ENCODE data around the gene CCDC154.

CCDC154 gene

DNA sequence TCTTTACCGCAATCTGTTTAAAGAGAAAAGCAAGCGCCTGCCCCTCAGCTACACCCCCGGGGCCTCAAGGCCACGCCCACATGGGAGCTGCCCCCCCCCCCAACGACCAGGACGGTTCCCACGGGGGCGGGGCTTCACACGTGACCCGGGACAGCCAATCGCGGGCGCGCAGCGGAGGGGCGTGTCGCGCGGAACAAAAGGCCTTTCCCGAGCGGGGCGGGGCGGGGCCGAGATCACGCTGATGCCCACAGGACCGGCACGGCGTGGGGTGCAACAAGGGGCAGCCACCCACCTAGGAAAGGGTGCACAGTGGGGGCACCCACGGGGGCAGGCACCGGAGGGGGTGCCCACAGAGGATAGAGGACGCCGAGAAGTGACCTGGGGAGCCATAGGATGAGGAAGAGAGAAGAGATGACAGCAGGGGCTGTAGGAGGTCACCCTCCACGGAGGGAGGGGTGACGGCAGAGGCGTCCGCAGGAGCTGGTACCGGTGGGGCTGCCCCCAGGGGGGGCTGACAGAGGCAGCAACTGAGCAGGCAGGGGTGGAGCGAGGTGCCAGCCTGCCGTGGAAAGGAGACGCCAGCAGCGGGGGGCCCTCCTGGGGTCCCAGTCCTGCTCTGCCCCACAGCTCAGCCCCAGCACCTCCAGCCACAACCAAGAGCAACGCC is 36.1 kb downstream of the CCDC154 start (continued):
- TF ChIP-seq KLF1 (tag by site-specific recombination; IDR thresholded peaks at IDR 0.05) = peak; percentile 88
- peak; percentile 100 for TF ChIP-seq ZIC2 (tag by site-specific recombination; IDR thresholded peaks at IDR 0.05)
- TF ChIP-seq, protein P1, sequence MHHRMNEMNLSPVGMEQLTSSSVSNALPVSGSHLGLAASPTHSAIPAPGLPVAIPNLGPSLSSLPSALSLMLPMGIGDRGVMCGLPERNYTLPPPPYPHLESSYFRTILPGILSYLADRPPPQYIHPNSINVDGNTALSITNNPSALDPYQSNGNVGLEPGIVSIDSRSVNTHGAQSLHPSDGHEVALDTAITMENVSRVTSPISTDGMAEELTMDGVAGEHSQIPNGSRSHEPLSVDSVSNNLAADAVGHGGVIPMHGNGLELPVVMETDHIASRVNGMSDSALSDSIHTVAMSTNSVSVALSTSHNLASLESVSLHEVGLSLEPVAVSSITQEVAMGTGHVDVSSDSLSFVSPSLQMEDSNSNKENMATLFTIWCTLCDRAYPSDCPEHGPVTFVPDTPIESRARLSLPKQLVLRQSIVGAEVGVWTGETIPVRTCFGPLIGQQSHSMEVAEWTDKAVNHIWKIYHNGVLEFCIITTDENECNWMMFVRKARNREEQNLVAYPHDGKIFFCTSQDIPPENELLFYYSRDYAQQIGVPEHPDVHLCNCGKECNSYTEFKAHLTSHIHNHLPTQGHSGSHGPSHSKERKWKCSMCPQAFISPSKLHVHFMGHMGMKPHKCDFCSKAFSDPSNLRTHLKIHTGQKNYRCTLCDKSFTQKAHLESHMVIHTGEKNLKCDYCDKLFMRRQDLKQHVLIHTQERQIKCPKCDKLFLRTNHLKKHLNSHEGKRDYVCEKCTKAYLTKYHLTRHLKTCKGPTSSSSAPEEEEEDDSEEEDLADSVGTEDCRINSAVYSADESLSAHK (tag by site-specific recombination; IDR thresholded peaks at IDR 0.05) = no peak
- TF ChIP-seq, protein P2, sequence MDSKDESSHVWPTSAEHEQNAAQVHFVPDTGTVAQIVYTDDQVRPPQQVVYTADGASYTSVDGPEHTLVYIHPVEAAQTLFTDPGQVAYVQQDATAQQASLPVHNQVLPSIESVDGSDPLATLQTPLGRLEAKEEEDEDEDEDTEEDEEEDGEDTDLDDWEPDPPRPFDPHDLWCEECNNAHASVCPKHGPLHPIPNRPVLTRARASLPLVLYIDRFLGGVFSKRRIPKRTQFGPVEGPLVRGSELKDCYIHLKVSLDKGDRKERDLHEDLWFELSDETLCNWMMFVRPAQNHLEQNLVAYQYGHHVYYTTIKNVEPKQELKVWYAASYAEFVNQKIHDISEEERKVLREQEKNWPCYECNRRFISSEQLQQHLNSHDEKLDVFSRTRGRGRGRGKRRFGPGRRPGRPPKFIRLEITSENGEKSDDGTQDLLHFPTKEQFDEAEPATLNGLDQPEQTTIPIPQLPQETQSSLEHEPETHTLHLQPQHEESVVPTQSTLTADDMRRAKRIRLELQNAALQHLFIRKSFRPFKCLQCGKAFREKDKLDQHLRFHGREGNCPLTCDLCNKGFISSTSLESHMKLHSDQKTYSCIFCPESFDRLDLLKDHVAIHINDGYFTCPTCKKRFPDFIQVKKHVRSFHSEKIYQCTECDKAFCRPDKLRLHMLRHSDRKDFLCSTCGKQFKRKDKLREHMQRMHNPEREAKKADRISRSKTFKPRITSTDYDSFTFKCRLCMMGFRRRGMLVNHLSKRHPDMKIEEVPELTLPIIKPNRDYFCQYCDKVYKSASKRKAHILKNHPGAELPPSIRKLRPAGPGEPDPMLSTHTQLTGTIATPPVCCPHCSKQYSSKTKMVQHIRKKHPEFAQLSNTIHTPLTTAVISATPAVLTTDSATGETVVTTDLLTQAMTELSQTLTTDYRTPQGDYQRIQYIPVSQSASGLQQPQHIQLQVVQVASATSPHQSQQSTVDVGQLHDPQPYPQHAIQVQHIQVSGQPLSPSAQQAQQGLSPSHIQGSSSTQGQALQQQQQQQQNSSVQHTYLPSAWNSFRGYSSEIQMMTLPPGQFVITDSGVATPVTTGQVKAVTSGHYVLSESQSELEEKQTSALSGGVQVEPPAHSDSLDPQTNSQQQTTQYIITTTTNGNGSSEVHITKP (tag by site-specific recombination; IDR thresholded peaks at IDR 0.05) = no peak
- no peak for TF ChIP-seq ZBTB17 (tag by site-specific recombination; IDR thresholded peaks at IDR 0.05)
- TF ChIP-seq IKZF3 (tag by site-specific recombination; IDR thresholded peaks at IDR 0.05) = no peak
- TF ChIP-seq ZEB2 (tag by site-specific recombination; IDR thresholded peaks at IDR 0.05) = 0 out of 2 replicates have a peak, but pooled peaks have one; percentile 17
- TF ChIP-seq ZNF211 (tag by site-specific recombination; IDR thresholded peaks at IDR 0.05; ENCODE audit: low read depth) = no peak
- no peak for TF ChIP-seq ZNF433 (tag by site-specific recombination; IDR thresholded peaks at IDR 0.05; ENCODE audit: low read depth)
- TF ChIP-seq ZNF660 (tag by site-specific recombination; IDR thresholded peaks at IDR 0.05) = no peak
- TF ChIP-seq ZNF354C (tag by site-specific recombination; IDR thresholded peaks at IDR 0.05; ENCODE audit: borderline replicate concordance, low read depth) = no peak
- TF ChIP-seq ZNF830 (tag by site-specific recombination; IDR thresholded peaks at IDR 0.05; ENCODE audit: low read depth) = no peak
- no peak for TF ChIP-seq TRIM28 (IDR thresholded peaks at IDR 0.05; ENCODE audit: borderline replicate concordance, low read length)
- TF ChIP-seq ZXDB (tag by site-specific recombination; IDR thresholded peaks at IDR 0.05) = peak; percentile 58; the same call in 1 of the 2 replicates
- TF ChIP-seq ZSCAN30 (tag by site-specific recombination; IDR thresholded peaks at IDR 0.05) = no peak
- TF ChIP-seq ZFP41 (tag by site-specific recombination; IDR thresholded peaks at IDR 0.05; ENCODE audit: borderline replicate concordance) = no peak
- no peak for TF ChIP-seq ZNF184 (tag by site-specific recombination; IDR thresholded peaks at IDR 0.05)
- TF ChIP-seq SP2 (tag by site-specific recombination; IDR thresholded peaks at IDR 0.05) = peak; percentile 88
- TF ChIP-seq ZNF214 (tag by site-specific recombination; IDR thresholded peaks at IDR 0.05; ENCODE audit: borderline replicate concordance) = no peak
- TF ChIP-seq ZNF324 (tag by site-specific recombination; IDR thresholded peaks at IDR 0.05) = no peak
- TF ChIP-seq KLF9 (tag by site-specific recombination; IDR thresholded peaks at IDR 0.05; ENCODE audit: low read depth) = peak; percentile 100
- peak; percentile 90 for TF ChIP-seq ZNF335 (tag by site-specific recombination; conservative IDR thresholded peaks at IDR 0.05)
- TF ChIP-seq, protein P3, sequence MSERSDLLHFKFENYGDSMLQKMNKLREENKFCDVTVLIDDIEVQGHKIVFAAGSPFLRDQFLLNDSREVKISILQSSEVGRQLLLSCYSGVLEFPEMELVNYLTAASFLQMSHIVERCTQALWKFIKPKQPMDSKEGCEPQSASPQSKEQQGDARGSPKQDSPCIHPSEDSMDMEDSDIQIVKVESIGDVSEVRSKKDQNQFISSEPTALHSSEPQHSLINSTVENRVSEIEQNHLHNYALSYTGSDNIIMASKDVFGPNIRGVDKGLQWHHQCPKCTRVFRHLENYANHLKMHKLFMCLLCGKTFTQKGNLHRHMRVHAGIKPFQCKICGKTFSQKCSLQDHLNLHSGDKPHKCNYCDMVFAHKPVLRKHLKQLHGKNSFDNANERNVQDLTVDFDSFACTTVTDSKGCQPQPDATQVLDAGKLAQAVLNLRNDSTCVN (tag by site-specific recombination; optimal IDR thresholded peaks at IDR 0.05) = peak; percentile 32
- TF ChIP-seq, protein P4, sequence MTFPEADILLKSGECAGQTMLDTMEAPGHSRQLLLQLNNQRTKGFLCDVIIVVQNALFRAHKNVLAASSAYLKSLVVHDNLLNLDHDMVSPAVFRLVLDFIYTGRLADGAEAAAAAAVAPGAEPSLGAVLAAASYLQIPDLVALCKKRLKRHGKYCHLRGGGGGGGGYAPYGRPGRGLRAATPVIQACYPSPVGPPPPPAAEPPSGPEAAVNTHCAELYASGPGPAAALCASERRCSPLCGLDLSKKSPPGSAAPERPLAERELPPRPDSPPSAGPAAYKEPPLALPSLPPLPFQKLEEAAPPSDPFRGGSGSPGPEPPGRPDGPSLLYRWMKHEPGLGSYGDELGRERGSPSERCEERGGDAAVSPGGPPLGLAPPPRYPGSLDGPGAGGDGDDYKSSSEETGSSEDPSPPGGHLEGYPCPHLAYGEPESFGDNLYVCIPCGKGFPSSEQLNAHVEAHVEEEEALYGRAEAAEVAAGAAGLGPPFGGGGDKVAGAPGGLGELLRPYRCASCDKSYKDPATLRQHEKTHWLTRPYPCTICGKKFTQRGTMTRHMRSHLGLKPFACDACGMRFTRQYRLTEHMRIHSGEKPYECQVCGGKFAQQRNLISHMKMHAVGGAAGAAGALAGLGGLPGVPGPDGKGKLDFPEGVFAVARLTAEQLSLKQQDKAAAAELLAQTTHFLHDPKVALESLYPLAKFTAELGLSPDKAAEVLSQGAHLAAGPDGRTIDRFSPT (tag by site-specific recombination; IDR thresholded peaks at IDR 0.05) = peak; percentile 96
- no peak for TF ChIP-seq ZNF776 (tag by site-specific recombination; IDR thresholded peaks at IDR 0.05; ENCODE audit: borderline replicate concordance)
- TF ChIP-seq BCL11A (tag by site-specific recombination; IDR thresholded peaks at IDR 0.05; ENCODE audit: low read depth) = no peak
- no peak for TF ChIP-seq ZNF510 (tag by site-specific recombination; IDR thresholded peaks at IDR 0.05; ENCODE audit: insufficient replicate concordance)
- TF ChIP-seq, protein P5, sequence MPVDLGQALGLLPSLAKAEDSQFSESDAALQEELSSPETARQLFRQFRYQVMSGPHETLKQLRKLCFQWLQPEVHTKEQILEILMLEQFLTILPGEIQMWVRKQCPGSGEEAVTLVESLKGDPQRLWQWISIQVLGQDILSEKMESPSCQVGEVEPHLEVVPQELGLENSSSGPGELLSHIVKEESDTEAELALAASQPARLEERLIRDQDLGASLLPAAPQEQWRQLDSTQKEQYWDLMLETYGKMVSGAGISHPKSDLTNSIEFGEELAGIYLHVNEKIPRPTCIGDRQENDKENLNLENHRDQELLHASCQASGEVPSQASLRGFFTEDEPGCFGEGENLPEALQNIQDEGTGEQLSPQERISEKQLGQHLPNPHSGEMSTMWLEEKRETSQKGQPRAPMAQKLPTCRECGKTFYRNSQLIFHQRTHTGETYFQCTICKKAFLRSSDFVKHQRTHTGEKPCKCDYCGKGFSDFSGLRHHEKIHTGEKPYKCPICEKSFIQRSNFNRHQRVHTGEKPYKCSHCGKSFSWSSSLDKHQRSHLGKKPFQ (tag by site-specific recombination; IDR thresholded peaks at IDR 0.05) = no peak
- TF ChIP-seq KLF10 (tag by site-specific recombination; IDR thresholded peaks at IDR 0.05) = peak; percentile 99
- TF ChIP-seq ZNF133 (tag by site-specific recombination; IDR thresholded peaks at IDR 0.05) = no peak

All from HEK293 (cell line).